ENCODE data around the gene CLEC16A. TPM values are rescaled to one million over a fixed set of nuclear protein-coding genes. Genes with fewer than 3 reads are reported as not detected.

CLEC16A gene
- total RNA-seq, 4 donors from 2014 or later = 7.6 to 65.6 (median 28.0) TPM

- TF ChIP-seq POLR2A (IDR thresholded peaks at IDR 0.05) (no peak), CTCF (IDR thresholded peaks at IDR 0.05) (no peak)
- no peaks in the 10 kb centered on the region for H3K27me3 ChIP-seq
- intact Hi-C loops (cut with DNase I; ENCODE audit: low total_unique reads) = no loop called here
- DNase-seq = peak in 1 of 2 donors; percentile 49
- no peaks in the 10 kb centered on the region for H3K36me3 ChIP-seq
- H3K27ac ChIP-seq = no peak overlapping the region
- H3K9me3 ChIP-seq = no peaks in the 10 kb centered on the region
- no peak overlapping the region for H3K4me3 ChIP-seq
- no peaks in the 10 kb centered on the region for H3K4me1 ChIP-seq
Measured at GRCh38 chr16:11010575-11011221, 66.3 kb downstream of the CLEC16A start.

- no peak for DNase-seq
- no peaks in the 10 kb centered on the region for H3K9me3 ChIP-seq
- TF ChIP-seq CTCF (IDR thresholded peaks at IDR 0.05) (no peak), POLR2A (IDR thresholded peaks at IDR 0.05) (no peak)
- H3K36me3 ChIP-seq = no peaks in the 10 kb centered on the region
- H3K27ac ChIP-seq = no peak overlapping the region
- no peaks in the 10 kb centered on the region for H3K27me3 ChIP-seq
- H3K4me3 ChIP-seq = no peak overlapping the region
- H3K4me1 ChIP-seq = no peaks in the 10 kb centered on the region
- intact Hi-C loops (cut with DNase I; ENCODE audit: low total_unique reads) = no loop called here
Measured at GRCh38 chr16:11011326-11011725, 67.0 kb downstream of the CLEC16A start.

GRCh38 chr16:11012841-11013240 lies 68.5 kb downstream of the CLEC16A start:
- no peaks in the 10 kb centered on the region for H3K4me1 ChIP-seq
- no peaks in the 10 kb centered on the region for H3K9me3 ChIP-seq
- no peaks in the 10 kb centered on the region for H3K27me3 ChIP-seq
- no peak for DNase-seq
- no peak for TF ChIP-seq CTCF (IDR thresholded peaks at IDR 0.05)
- no peak for TF ChIP-seq POLR2A (IDR thresholded peaks at IDR 0.05)
- H3K4me3 ChIP-seq = no peak overlapping the region
- no peaks in the 10 kb centered on the region for H3K36me3 ChIP-seq
- H3K27ac ChIP-seq = no peak overlapping the region
- intact Hi-C loops (cut with DNase I; ENCODE audit: low total_unique reads) = no loop called here

GRCh38 chr16:11014136-11014535 lies 69.8 kb downstream of the CLEC16A start:
- Histone ChIP-seq H3K4me1 (no peaks in the 10 kb centered on the region), H3K9me3 (no peaks in the 10 kb centered on the region), H3K4me3 (no peak overlapping the region), H3K36me3 (no peaks in the 10 kb centered on the region), H3K27ac (no peak overlapping the region), H3K27me3 (no peaks in the 10 kb centered on the region)
- DNase-seq = no peak
- TF ChIP-seq POLR2A (IDR thresholded peaks at IDR 0.05) = no peak
- TF ChIP-seq CTCF (IDR thresholded peaks at IDR 0.05) = no peak
- intact Hi-C loops (cut with DNase I; ENCODE audit: low total_unique reads) = no loop called here

GRCh38 chr16:11015076-11015475 lies 70.7 kb downstream of the CLEC16A start:
- Histone ChIP-seq H3K36me3 (no peaks in the 10 kb centered on the region), H3K27ac (no peak overlapping the region), H3K4me3 (no peak overlapping the region), H3K27me3 (no peaks in the 10 kb centered on the region), H3K9me3 (no peaks in the 10 kb centered on the region), H3K4me1 (no peaks in the 10 kb centered on the region)
- TF ChIP-seq CTCF (IDR thresholded peaks at IDR 0.05) (no peak), POLR2A (IDR thresholded peaks at IDR 0.05) (no peak)
- intact Hi-C loops (cut with DNase I; ENCODE audit: low total_unique reads) = no loop called here
- DNase-seq = no peak
